IMR-90 (cell line): ENCODE data around the gene C19orf25. TPM values are rescaled to one million over a fixed set of nuclear protein-coding genes. Genes with fewer than 3 reads are reported as not detected.

Experiments
- ATAC-seq: fragments of 200-7000 bp; cut with Tn5 transposase; 2 replicates; pipeline ENCODE4 v1.9.1; 2020; ENCODE audit warnings: low read depth, mild to moderate bottlenecking, moderate library complexity
- BruUV-seq: library from RNA; stranded (reverse); fragments of 400-500 nt; replicated peaks from 2 replicates; lab custom pipeline; 2021; lab: Mats Ljungman, UMichigan
- CTCF ChIA-PET: fragments of 300-600 bp; formaldehyde crosslinking; extraction: SDS; loops from one replicate; lab custom pipeline; 2021; ENCODE audit warnings: antibody characterized with exemption; lab: Yijun Ruan, JAX
- POLR2A ChIA-PET: fragments of 300-600 bp; sonication (Branson Sonifier 250); formaldehyde crosslinking; loops from one replicate; lab custom pipeline; 2022; ENCODE audit warnings: antibody characterized with exemption; ENCODE audit not compliant: unreplicated experiment; lab: Charles Lee
- DNase-seq: peaks from one replicate; pipeline ENCODE4 v3.0.0; 2013
- H2AFZ ChIP-seq: replicated peaks from 2 replicates; pipeline ENCODE3; 2013; ENCODE audit warnings: low read length, mild to moderate bottlenecking; ENCODE audit not compliant: poor library complexity
- H2AK5ac ChIP-seq: 2 replicates; pipeline ENCODE4 v1.6.1; 2013; ENCODE audit warnings: low read depth, low read length, inconsistent platforms
- H2AK9ac ChIP-seq: replicated peaks from 2 replicates; pipeline ENCODE3; 2013; ENCODE audit warnings: mild to moderate bottlenecking, low read depth, low read length, moderate library complexity; ENCODE audit not compliant: poor library complexity
- H2BK120ac ChIP-seq: 2 replicates; pipeline ENCODE4 v1.6.1; 2013; ENCODE audit warnings: low read depth, low read length, inconsistent platforms
- H2BK15ac ChIP-seq: 3 replicates; pipeline ENCODE4 v1.6.1; 2013; ENCODE audit warnings: low read depth, low read length, inconsistent platforms
- H2BK20ac ChIP-seq: 2 replicates; pipeline ENCODE4 v1.6.1; 2013; ENCODE audit warnings: low read depth, mild to moderate bottlenecking, inconsistent platforms, low read length, moderate library complexity
- H2BK5ac ChIP-seq: 2 replicates; pipeline ENCODE4 v1.6.1; 2013; ENCODE audit warnings: mild to moderate bottlenecking, low read depth, low read length, inconsistent platforms; ENCODE audit not compliant: poor library complexity, severe bottlenecking
- H3K14ac ChIP-seq: replicated peaks from 2 replicates; pipeline ENCODE4 v1.6.1; 2013; ENCODE audit warnings: low read depth, low read length, inconsistent platforms
- H3K18ac ChIP-seq: 2 replicates; pipeline ENCODE4 v1.6.1; 2013; ENCODE audit warnings: low read depth, low read length, control low read depth
- H3K23ac ChIP-seq: 2 replicates; pipeline ENCODE4 v1.6.1; 2013; ENCODE audit warnings: low read depth, low read length, inconsistent platforms
- H3K27ac ChIP-seq: 2 replicates; pipeline ENCODE4 v1.5.1; 2013; ENCODE audit warnings: mild to moderate bottlenecking, control low read depth, low read length; ENCODE audit not compliant: insufficient read depth
- H3K27me3 ChIP-seq: 2 replicates; pipeline ENCODE4 v1.6.1; 2013; ENCODE audit warnings: low read length; ENCODE audit not compliant: control insufficient read depth, insufficient read depth
- H3K36me3 ChIP-seq: 2 replicates; pipeline ENCODE4 v1.6.1; 2013; ENCODE audit warnings: low read length, mixed read lengths; ENCODE audit not compliant: control insufficient read depth, insufficient read depth
- H3K4ac ChIP-seq: 2 replicates; pipeline ENCODE4 v1.6.1; 2013; ENCODE audit warnings: low read depth, low read length, inconsistent platforms
- H3K4me1 ChIP-seq: 2 replicates; pipeline ENCODE4 v1.6.1; 2013; ENCODE audit warnings: low read length, mixed read lengths; ENCODE audit not compliant: control insufficient read depth, insufficient read depth
- H3K4me2 ChIP-seq: 2 replicates; pipeline ENCODE4 v1.6.1; 2013; ENCODE audit warnings: low read depth, mild to moderate bottlenecking, control low read depth, low read length, moderate library complexity
- H3K4me3 ChIP-seq: 2 replicates; pipeline ENCODE4 v1.5.1; 2013; ENCODE audit warnings: low read depth, mild to moderate bottlenecking, control low read depth, low read length, moderate library complexity; ENCODE audit not compliant: insufficient read depth
- H3K56ac ChIP-seq: 2 replicates; pipeline ENCODE4 v1.6.1; 2013; ENCODE audit warnings: low read length, inconsistent platforms; ENCODE audit not compliant: insufficient read depth; ENCODE audit errors: extremely low read depth
- H3K79me1 ChIP-seq, 2 experiments: 2 replicates each; pipeline ENCODE4 v1.6.1; 2013; ENCODE audit warnings: low read length in 2 of 2, inconsistent platforms in 1 of 2, low read depth in 1 of 2
- H3K9ac ChIP-seq: 2 replicates; pipeline ENCODE4 v1.6.1; 2013; ENCODE audit warnings: low read depth, low read length, control low read depth
- H3K9me1 ChIP-seq: 2 replicates; pipeline ENCODE4 v1.6.1; 2013; ENCODE audit warnings: low read length, inconsistent platforms; ENCODE audit not compliant: insufficient read depth
- H3K9me3 ChIP-seq: 2 replicates; pipeline ENCODE4 v1.6.1; 2013; ENCODE audit warnings: low read length; ENCODE audit not compliant: control insufficient read depth, insufficient read depth
- H4K20me1 ChIP-seq: 2 replicates; pipeline ENCODE4 v1.6.1; 2013; ENCODE audit warnings: low read length, inconsistent platforms; ENCODE audit not compliant: insufficient read depth
- H4K5ac ChIP-seq: 2 replicates; pipeline ENCODE4 v1.6.1; 2013; ENCODE audit warnings: mild to moderate bottlenecking, low read depth, low read length, control low read depth
- H4K8ac ChIP-seq, 2 experiments: 2 replicates each; pipeline ENCODE4 v1.6.1; 2013; ENCODE audit warnings: low read depth in 2 of 2, low read length in 2 of 2, control low read depth in 1 of 2, inconsistent platforms in 1 of 2
- H4K91ac ChIP-seq: 2 replicates; pipeline ENCODE4 v1.6.1; 2013; ENCODE audit warnings: low read depth, low read length, inconsistent platforms; ENCODE audit not compliant: insufficient read depth
- BHLHE40 ChIP-seq: fragments of 150-350 bp; IDR thresholded peaks from 2 replicates; pipeline ENCODE4 v1.6.1; 2016; ENCODE audit warnings: mild to moderate bottlenecking, low read depth, low read length
- CHD1 ChIP-seq: IDR thresholded peaks from 2 replicates; pipeline ENCODE4 v1.6.1; 2012; ENCODE audit warnings: low read depth, low read length, improper control_type of control experiment
- ELK1 ChIP-seq: fragments of 150-350 bp; IDR thresholded peaks from 2 replicates; pipeline ENCODE4 v1.6.1; 2016; ENCODE audit warnings: low read depth, mild to moderate bottlenecking, low read length, moderate library complexity, borderline replicate concordance
- FOS ChIP-seq: fragments of 150-350 bp; IDR thresholded peaks from 2 replicates; pipeline ENCODE4 v1.6.1; 2016; ENCODE audit warnings: low read depth, low read length
- MAFK ChIP-seq: IDR thresholded peaks from 2 replicates; pipeline ENCODE4 v1.6.1; 2012; ENCODE audit warnings: low read depth, low read length, improper control_type of control experiment
- MAZ ChIP-seq: IDR thresholded peaks from 2 replicates; pipeline ENCODE4 v1.6.1; 2012; ENCODE audit warnings: low read depth, mild to moderate bottlenecking, low read length, improper control_type of control experiment, moderate library complexity, borderline replicate concordance
- MXI1 ChIP-seq: IDR thresholded peaks from 2 replicates; pipeline ENCODE4 v1.6.1; 2012; ENCODE audit warnings: low read depth, mild to moderate bottlenecking, low read length, moderate library complexity, borderline replicate concordance
- RAD21 ChIP-seq: IDR thresholded peaks from 2 replicates; pipeline ENCODE4 v1.6.1; 2012; ENCODE audit warnings: low read length, improper control_type of control experiment
- RCOR1 ChIP-seq: IDR thresholded peaks from 2 replicates; pipeline ENCODE4 v1.6.1; 2012; ENCODE audit warnings: mild to moderate bottlenecking, low read length, improper control_type of control experiment; ENCODE audit not compliant: insufficient replicate concordance
- RFX5 ChIP-seq: IDR thresholded peaks from 2 replicates; pipeline ENCODE4 v1.8.0; 2012; ENCODE audit warnings: low read depth, mild to moderate bottlenecking, low read length, moderate library complexity
- SMC3 ChIP-seq: fragments of 150-350 bp; IDR thresholded peaks from 2 replicates; pipeline ENCODE4 v1.6.1; 2016; ENCODE audit warnings: low read depth, mild to moderate bottlenecking, antibody characterized with exemption, low read length, moderate library complexity
- USF2 ChIP-seq: fragments of 150-350 bp; IDR thresholded peaks from 2 replicates; pipeline ENCODE4 v1.6.1; 2017; ENCODE audit warnings: mild to moderate bottlenecking, antibody characterized with exemption, low read length, low read depth
- WGBS, 2 experiments: methylation state at CpG; one replicate each; pipeline versions ENCODE4 v1.1.5 to v1.1.7; 2013; ENCODE audit warnings: missing lambda C conversion rate in 2 of 2; ENCODE audit not compliant: insufficient read length in 1 of 2; ENCODE audit errors: extremely low coverage in 2 of 2; 5-methylcytosine and 5-hydroxymethylcytosine counted together
- dilution Hi-C: fragments of 300-500 bp; cut with HindIII; formaldehyde crosslinking; loops from one replicate; pipeline ENCODE4 v1.14.3; 2018; ENCODE audit warnings: low sequenced_read_pairs; ENCODE audit not compliant: unreplicated experiment
- in situ Hi-C: fragments of 300-500 bp; cut with MboI; formaldehyde crosslinking; loops from 3 replicates; pipeline ENCODE4 v1.14.3; 2019; ENCODE audit warnings: low sequenced_read_pairs, inconsistent platforms, mixed read lengths
- intact Hi-C: fragments of 100-400 bp; cut with micrococcal nuclease; formaldehyde crosslinking; loops from 2 replicates; pipeline ENCODE4 v1.10.0; 2022
- polyA plus RNA-seq, 3 experiments: library from polyadenylated mRNA; depleted of rRNA; stranded (reverse); fragments of >200 nt; gene quantifications; 2 replicates each; pipeline ENCODE4 v1.2.3, GENCODE V29; 2012; ENCODE audit warnings: low replicate concordance in 1 of 3
- total RNA-seq: library from RNA; depleted of rRNA; stranded (reverse); fragments of >200 nt; gene quantifications from 2 replicates; pipeline ENCODE4 v1.2.3, GENCODE V29; 2012

The C19orf25 gene
- total and polyA plus RNA-seq, 2 of the 4 experiments (the other 2 are of a cell fraction) = 10.4 to 34.9 TPM

- Histone ChIP-seq H2AK9ac (no peak overlapping the region), H3K4me2 (no peak overlapping the region), H2BK120ac (no peak overlapping the region), H3K56ac (no peak overlapping the region), H3K4me3 (no peak overlapping the region), H3K27ac (no peak overlapping the region), H3K9me1 (0 out of 2 replicates have a peak, but pooled peaks cover 3% of the 10 kb centered on the region), H4K8ac (no peak overlapping the region), H2BK20ac (no peak overlapping the region), H2BK5ac (no peak overlapping the region), H3K4ac (no peak overlapping the region), H2BK15ac (no peak overlapping the region), H3K18ac (no peak overlapping the region), H3K9me3 (no peaks in the 10 kb centered on the region), H3K36me3 (peaks cover 72% of the 10 kb centered on the region), H4K5ac (no peak overlapping the region), H2AK5ac (no peak overlapping the region), H2AFZ (no peak overlapping the region), H3K9ac (no peak overlapping the region), H3K27me3 (no peaks in the 10 kb centered on the region), H4K91ac (no peak overlapping the region), H3K23ac (no peak overlapping the region), H3K4me1 (no peaks in the 10 kb centered on the region), H3K14ac (no peak overlapping the region), H3K79me1 (peaks cover 30 to 78% of the 10 kb centered on the region in 2 experiments), H4K20me1 (peaks cover 55% of the 10 kb centered on the region)
- no peak for DNase-seq
- no peak for ATAC-seq
- intact Hi-C loops (no loop called here), dilution Hi-C loops (no loop called here), in situ Hi-C loops (no loop called here)
- TF ChIP-seq CHD1 (no peak), RCOR1 (no peak), MAZ (no peak), BHLHE40 (no peak), SMC3 (no peak), RFX5 (no peak), MXI1 (no peak), FOS (no peak), RAD21 (no peak), USF2 (no peak), MAFK (no peak), ELK1 (no peak)
- 100% methylated on average over 3 of the region's 9 CpGs; no CpG with 5 or more reads in 1 of the 2 experiments for WGBS, 2 experiments
- no TSS peak for BruUV-seq
- POLR2A ChIA-PET = no interaction called here
- CTCF ChIA-PET = no interaction called here
Observed at GRCh38 chr19:1426736-1427135, 52.3 kb downstream of the C19orf25 start.
